Endometrial microvascular endothelial cells (primary cell): ENCODE data around the gene NDUFA6. TPM values are rescaled to one million over a fixed set of nuclear protein-coding genes. Genes with fewer than 3 reads are reported as not detected.

Source experiments
- in situ Hi-C: cut with HindIII; loops from 2 replicates; pipeline ENCODE4 v1.10.0; 2017; ENCODE audit warnings: low sequenced_read_pairs, low pct_unique_long_range_greater_than_20kb; ENCODE audit errors: inconsistent ontology term
- total RNA-seq: library from RNA; depleted of rRNA; stranded (reverse); fragments of >200 nt; gene quantifications from one replicate; pipeline ENCODE4 v1.2.3, GENCODE V29; 2015; ENCODE audit errors: inconsistent ontology term

Gene NDUFA6
- total RNA-seq, 1 donor from 2014 or later = 102 TPM

- in situ Hi-C loops = no loop called here
Observed at GRCh38 chr22:42056757-42057511, 33.6 kb downstream of the NDUFA6 start.

DNA sequence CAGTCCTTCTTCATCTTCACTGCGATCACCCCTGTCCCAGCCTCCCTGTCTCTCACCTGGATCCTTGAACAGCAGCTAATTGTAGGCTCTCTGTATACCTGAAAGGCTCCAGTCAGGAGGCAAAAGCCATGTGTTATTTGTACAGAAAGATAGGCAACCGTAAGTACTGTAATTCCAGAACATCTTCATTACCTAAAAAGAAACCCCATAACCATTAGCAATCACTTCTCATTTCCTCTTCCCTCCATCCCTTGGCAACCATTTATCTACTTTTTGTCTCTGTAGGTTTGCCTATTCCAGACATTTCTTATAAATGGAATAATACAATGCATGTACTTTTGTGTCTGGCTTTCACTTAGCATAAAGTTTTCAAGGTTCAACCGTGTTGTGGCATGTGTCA is 37.8 kb downstream of the NDUFA6 start:
- in situ Hi-C loops = no loop called here

DNA sequence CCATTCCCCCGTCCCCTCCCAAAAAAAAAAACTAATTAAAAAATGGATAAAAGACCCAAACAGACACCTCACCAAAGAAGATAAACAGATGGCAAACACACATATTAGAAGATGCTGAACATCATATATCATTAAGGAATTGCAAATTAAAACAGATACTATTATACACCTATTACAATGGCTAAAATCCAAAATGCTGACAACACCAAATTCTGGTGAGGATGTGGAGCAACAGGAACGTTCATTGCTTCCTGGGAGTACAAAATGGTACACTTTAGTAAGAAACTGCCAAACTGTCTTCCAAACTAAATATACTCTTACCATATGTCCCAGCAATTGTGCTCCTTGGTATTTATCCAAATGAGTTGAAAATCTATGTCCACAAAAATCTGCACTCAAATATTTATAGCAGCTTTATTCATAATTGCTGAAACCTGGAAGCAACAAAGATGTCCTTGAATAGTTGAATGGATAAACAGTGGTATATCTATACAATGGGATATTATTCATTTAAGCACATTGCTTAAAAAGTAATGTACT is 39.9 kb downstream of the NDUFA6 start:
- in situ Hi-C loops = no loop called here

DNA sequence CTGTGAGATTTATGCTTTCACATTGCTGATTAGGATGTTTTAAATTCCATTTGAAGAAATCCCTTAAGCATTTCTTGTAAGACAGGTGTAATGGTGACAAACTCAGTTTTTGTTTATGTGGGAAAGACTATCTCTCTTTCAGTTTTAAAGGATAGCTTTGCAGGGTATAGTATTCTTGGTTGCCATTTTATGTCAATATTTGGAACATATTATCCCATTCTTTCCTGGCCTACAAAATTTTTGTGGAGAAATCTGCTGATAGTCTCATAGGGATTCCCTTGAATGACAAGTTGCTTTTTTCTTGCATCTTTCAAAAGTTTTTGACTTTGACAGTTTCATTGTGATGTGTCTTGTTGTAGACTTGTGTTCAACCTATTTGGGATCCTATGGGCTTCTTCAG is 48.8 kb downstream of the NDUFA6 start:
- in situ Hi-C loops = no loop called here

DNA sequence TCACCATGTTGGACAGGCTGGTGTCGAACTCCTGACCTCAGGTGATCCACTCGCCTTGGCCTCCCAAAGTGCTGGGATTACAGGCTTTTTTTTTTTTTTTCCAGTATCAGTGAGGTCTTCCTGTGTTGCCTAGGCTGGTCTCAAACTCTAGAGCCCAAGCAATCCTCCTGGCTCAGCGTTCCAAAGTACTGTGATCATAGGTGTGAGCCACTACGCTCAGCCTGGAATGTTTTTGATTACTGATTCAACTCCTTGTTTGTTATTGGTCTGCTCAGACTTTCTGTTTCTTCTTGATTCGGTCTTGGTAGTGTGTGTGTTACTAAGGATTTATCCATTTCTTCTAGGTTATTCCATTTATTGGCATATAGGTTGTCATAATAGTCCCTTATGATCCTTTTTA is 51.3 kb downstream of the NDUFA6 start:
- in situ Hi-C loops = no loop called here

Other genes with a start within 250 kb of the NDUFA6 start
- not detected for gene SHISA8, start 175.7 kb downstream of the NDUFA6 start, total RNA-seq
- not detected for gene TNFRSF13C, start 164.0 kb downstream of the NDUFA6 start, total RNA-seq
- 42.8 TPM for gene CENPM, start 143.6 kb downstream of the NDUFA6 start, total RNA-seq
- gene SEPTIN3, start 121.3 kb downstream of the NDUFA6 start, total RNA-seq = not detected
- not detected for gene WBP2NL, start 92.0 kb downstream of the NDUFA6 start, total RNA-seq
- 79.9 TPM for gene NAGA, start 20.0 kb downstream of the NDUFA6 start, total RNA-seq
- gene PHETA2, start 16.5 kb downstream of the NDUFA6 start, total RNA-seq = 26.9 TPM
- gene SMDT1, start 11.1 kb downstream of the NDUFA6 start, total RNA-seq = 0.56 TPM
- gene CYP2D6, start 40.0 kb upstream of the NDUFA6 start, total RNA-seq = not detected
- gene TCF20, start 179.9 kb upstream of the NDUFA6 start, total RNA-seq = 19.4 TPM